ENCODE measurements around the gene CNMD.
"Not testable (repeated sequence)": the region's sequence is repeated elsewhere in the genome, so short reads cannot be mapped to it uniquely, and the experiment has no call there.

The CNMD gene

DNA sequence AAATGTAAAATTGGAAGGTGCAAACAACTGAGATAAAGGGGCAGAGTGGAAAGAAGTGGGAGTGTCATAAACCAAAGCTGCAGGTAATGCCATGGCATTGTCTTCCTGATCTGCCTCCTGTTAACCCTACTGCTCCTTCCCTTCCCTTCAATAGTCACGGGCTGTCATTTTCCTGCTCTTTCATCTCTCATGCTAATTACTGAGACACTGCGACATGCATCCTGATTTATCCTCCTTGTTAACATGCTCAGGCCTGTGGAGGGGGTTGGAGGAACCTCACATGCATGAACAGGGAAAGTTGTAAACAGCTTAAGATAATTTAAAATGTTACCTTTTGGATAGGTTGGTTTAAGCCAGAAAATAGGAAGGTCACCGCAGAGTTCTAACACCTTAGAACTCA is 27.2 kb downstream of the CNMD start:
- Histone ChIP-seq H3K27ac (ENCODE audit: low read length) (no peak overlapping the region), H3K9ac (ENCODE audit: low read length) (no peak overlapping the region), H3K9me3 (ENCODE audit: control insufficient read depth, low read depth, low read length) (no peaks in the 10 kb centered on the region), H3K27me3 (ENCODE audit: control insufficient read depth, insufficient read depth, low read length) (no peaks in the 10 kb centered on the region), H3K4me3 (ENCODE audit: low read length) (no peak overlapping the region), H3K36me3 (ENCODE audit: control insufficient read depth, low read depth, low read length) (peaks cover 24% of the 10 kb centered on the region), H3K4me1 (ENCODE audit: control insufficient read depth, low read depth, low read length) (peaks cover 22% of the 10 kb centered on the region)

DNA sequence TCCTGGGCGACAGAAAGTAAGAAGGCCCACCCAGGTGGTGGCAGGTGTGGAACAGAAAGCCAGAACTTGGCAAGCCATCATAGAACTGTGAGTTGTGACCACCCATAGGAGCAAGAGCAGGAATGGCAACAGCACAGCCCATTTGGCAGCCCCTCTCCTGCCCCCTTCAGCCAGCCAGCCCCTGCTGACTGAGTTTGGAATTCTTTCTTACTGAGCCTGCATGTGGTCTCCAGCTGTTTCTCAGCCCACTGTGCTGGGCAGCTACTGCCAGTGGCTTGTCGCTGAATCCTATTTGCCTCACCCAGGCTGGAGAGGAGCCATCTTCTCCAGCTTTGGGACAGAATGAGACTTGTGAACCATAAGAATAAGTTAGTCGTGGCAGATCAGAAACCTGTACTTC is 28.3 kb downstream of the CNMD start:
- Histone ChIP-seq H3K4me3 (ENCODE audit: low read length) (no peak overlapping the region), H3K36me3 (ENCODE audit: control insufficient read depth, low read depth, low read length) (peaks cover 30% of the 10 kb centered on the region), H3K9ac (ENCODE audit: low read length) (no peak overlapping the region), H3K4me1 (ENCODE audit: control insufficient read depth, low read depth, low read length) (peaks cover 22% of the 10 kb centered on the region), H3K27me3 (ENCODE audit: control insufficient read depth, insufficient read depth, low read length) (no peaks in the 10 kb centered on the region), H3K9me3 (ENCODE audit: control insufficient read depth, low read depth, low read length) (no peaks in the 10 kb centered on the region), H3K27ac (ENCODE audit: low read length) (no peak overlapping the region)

GRCh38 chr13:52708266-52708665 is 31.4 kb downstream of the CNMD start:
- H3K36me3 ChIP-seq (ENCODE audit: control insufficient read depth, low read depth, low read length) = peaks cover 31% of the 10 kb centered on the region
- not testable (repeated sequence) for H3K9ac ChIP-seq (ENCODE audit: low read length); H3K27me3 ChIP-seq (ENCODE audit: control insufficient read depth, insufficient read depth, low read length); H3K27ac ChIP-seq (ENCODE audit: low read length); H3K9me3 ChIP-seq (ENCODE audit: control insufficient read depth, low read depth, low read length); H3K4me3 ChIP-seq (ENCODE audit: low read length)
- peaks cover 29% of the 10 kb centered on the region for H3K4me1 ChIP-seq (ENCODE audit: control insufficient read depth, low read depth, low read length)

- H3K9me3 ChIP-seq (ENCODE audit: control insufficient read depth, low read depth, low read length) = no peaks in the 10 kb centered on the region
These were observed 32.2 kb downstream of the CNMD start for GRCh38 chr13:52707375-52707774.

GRCh38 chr13:52706081-52706480 is 33.5 kb downstream of the CNMD start:
- Histone ChIP-seq H3K27me3 (ENCODE audit: control insufficient read depth, insufficient read depth, low read length) (no peaks in the 10 kb centered on the region), H3K36me3 (ENCODE audit: control insufficient read depth, low read depth, low read length) (peaks cover 20% of the 10 kb centered on the region), H3K27ac (ENCODE audit: low read length) (no peak overlapping the region), H3K9me3 (ENCODE audit: control insufficient read depth, low read depth, low read length) (no peaks in the 10 kb centered on the region), H3K9ac (ENCODE audit: low read length) (no peak overlapping the region), H3K4me1 (ENCODE audit: control insufficient read depth, low read depth, low read length) (peaks cover 9% of the 10 kb centered on the region), H3K4me3 (ENCODE audit: low read length) (no peak overlapping the region)

More at GRCh38 chr13:52707375-52707774, 32.2 kb downstream of the CNMD start:
- Histone ChIP-seq H3K4me1 (ENCODE audit: control insufficient read depth, low read depth, low read length) (peaks cover 22% of the 10 kb centered on the region), H3K9ac (ENCODE audit: low read length) (no peak overlapping the region), H3K27me3 (ENCODE audit: control insufficient read depth, insufficient read depth, low read length) (no peaks in the 10 kb centered on the region), H3K36me3 (ENCODE audit: control insufficient read depth, low read depth, low read length) (peaks cover 26% of the 10 kb centered on the region), H3K27ac (ENCODE audit: low read length) (no peak overlapping the region), H3K4me3 (ENCODE audit: low read length) (no peak overlapping the region)

GRCh38 chr13:52703482-52703881 is 36.1 kb downstream of the CNMD start:
- no peaks in the 10 kb centered on the region for H3K9me3 ChIP-seq (ENCODE audit: control insufficient read depth, low read depth, low read length)
- no peaks in the 10 kb centered on the region for H3K27me3 ChIP-seq (ENCODE audit: control insufficient read depth, insufficient read depth, low read length)
- H3K9ac ChIP-seq (ENCODE audit: low read length) = no peak overlapping the region
- H3K36me3 ChIP-seq (ENCODE audit: control insufficient read depth, low read depth, low read length) = peaks cover 10% of the 10 kb centered on the region
- peaks cover 9% of the 10 kb centered on the region for H3K4me1 ChIP-seq (ENCODE audit: control insufficient read depth, low read depth, low read length)
- no peak overlapping the region for H3K27ac ChIP-seq (ENCODE audit: low read length)
- no peak overlapping the region for H3K4me3 ChIP-seq (ENCODE audit: low read length)

GRCh38 chr13:52701728-52702465 is 37.7 kb downstream of the CNMD start:
- H3K9me3 ChIP-seq (ENCODE audit: control insufficient read depth, low read depth, low read length) = no peaks in the 10 kb centered on the region
- H3K4me3 ChIP-seq (ENCODE audit: low read length) = no peak overlapping the region
- no peaks in the 10 kb centered on the region for H3K27me3 ChIP-seq (ENCODE audit: control insufficient read depth, insufficient read depth, low read length)
- peaks cover 4% of the 10 kb centered on the region for H3K36me3 ChIP-seq (ENCODE audit: control insufficient read depth, low read depth, low read length)
- peaks cover 9% of the 10 kb centered on the region for H3K4me1 ChIP-seq (ENCODE audit: control insufficient read depth, low read depth, low read length)
- H3K9ac ChIP-seq (ENCODE audit: low read length) = no peak overlapping the region
- no peak overlapping the region for H3K27ac ChIP-seq (ENCODE audit: low read length)

DNA sequence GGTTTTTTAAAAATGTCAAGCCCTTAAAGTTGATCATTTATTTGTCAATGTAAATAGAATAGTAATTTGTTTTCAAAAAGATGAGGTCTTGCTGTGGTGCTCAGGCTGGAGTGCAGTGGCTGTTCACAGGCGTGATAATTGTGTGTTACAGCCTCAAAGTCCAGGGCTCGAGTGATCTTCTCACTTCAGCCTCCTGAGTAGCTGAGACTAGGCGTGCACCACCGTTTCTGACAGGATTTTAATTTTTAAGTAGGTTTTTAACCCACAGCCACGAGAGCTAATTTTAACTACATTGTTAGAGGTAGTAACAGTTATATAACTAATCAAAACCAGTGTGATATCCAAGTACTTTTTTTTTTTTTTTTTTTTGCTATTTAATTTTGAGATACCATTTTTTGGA is 43.1 kb downstream of the CNMD start:
- H3K9me3 ChIP-seq (ENCODE audit: control insufficient read depth, low read depth, low read length) = no peaks in the 10 kb centered on the region
- H3K9ac ChIP-seq (ENCODE audit: low read length) = no peak overlapping the region
- H3K4me1 ChIP-seq (ENCODE audit: control insufficient read depth, low read depth, low read length) = no peaks in the 10 kb centered on the region
- no peak overlapping the region for H3K4me3 ChIP-seq (ENCODE audit: low read length)
- H3K36me3 ChIP-seq (ENCODE audit: control insufficient read depth, low read depth, low read length) = peaks cover under 1% of the 10 kb centered on the region
- H3K27ac ChIP-seq (ENCODE audit: low read length) = no peak overlapping the region
- H3K27me3 ChIP-seq (ENCODE audit: control insufficient read depth, insufficient read depth, low read length) = no peaks in the 10 kb centered on the region

- no peaks in the 10 kb centered on the region for H3K9me3 ChIP-seq (ENCODE audit: control insufficient read depth, low read depth, low read length)
These were observed 43.8 kb downstream of the CNMD start for GRCh38 chr13:52695856-52696255.

DNA sequence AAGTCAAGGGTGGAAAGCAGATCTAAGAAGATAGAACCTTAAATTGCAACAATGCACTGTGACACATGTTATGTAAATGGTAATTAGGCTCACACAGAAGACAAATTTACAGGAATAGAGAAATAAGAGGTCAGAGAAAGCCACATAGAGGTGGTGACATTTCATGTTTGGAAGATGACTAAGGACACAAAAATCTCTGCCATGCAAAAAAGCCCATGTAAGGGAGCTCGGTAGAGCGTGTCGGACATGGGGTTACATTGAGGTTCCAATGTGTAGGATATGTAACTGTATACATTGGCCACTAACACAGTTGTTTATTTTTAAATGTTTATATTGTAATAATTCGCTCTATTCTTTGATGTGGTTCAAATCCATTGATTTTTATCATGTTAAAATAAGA is 53.2 kb downstream of the CNMD start:
- H3K9me3 ChIP-seq (ENCODE audit: control insufficient read depth, low read depth, low read length) = no peaks in the 10 kb centered on the region
- no peaks in the 10 kb centered on the region for H3K27me3 ChIP-seq (ENCODE audit: control insufficient read depth, insufficient read depth, low read length)
- H3K4me1 ChIP-seq (ENCODE audit: control insufficient read depth, low read depth, low read length) = no peaks in the 10 kb centered on the region
- H3K4me3 ChIP-seq (ENCODE audit: low read length) = no peak overlapping the region
- H3K36me3 ChIP-seq (ENCODE audit: control insufficient read depth, low read depth, low read length) = peaks cover 30% of the 10 kb centered on the region
- H3K9ac ChIP-seq (ENCODE audit: low read length) = no peak overlapping the region
- H3K27ac ChIP-seq (ENCODE audit: low read length) = no peak overlapping the region

More at GRCh38 chr13:52695856-52696255, 43.8 kb downstream of the CNMD start:
- Histone ChIP-seq H3K9ac (ENCODE audit: low read length) (no peak overlapping the region), H3K36me3 (ENCODE audit: control insufficient read depth, low read depth, low read length) (peaks cover 3% of the 10 kb centered on the region), H3K27me3 (ENCODE audit: control insufficient read depth, insufficient read depth, low read length) (no peaks in the 10 kb centered on the region), H3K4me3 (ENCODE audit: low read length) (no peak overlapping the region), H3K27ac (ENCODE audit: low read length) (no peak overlapping the region), H3K4me1 (ENCODE audit: control insufficient read depth, low read depth, low read length) (no peaks in the 10 kb centered on the region)

DNA sequence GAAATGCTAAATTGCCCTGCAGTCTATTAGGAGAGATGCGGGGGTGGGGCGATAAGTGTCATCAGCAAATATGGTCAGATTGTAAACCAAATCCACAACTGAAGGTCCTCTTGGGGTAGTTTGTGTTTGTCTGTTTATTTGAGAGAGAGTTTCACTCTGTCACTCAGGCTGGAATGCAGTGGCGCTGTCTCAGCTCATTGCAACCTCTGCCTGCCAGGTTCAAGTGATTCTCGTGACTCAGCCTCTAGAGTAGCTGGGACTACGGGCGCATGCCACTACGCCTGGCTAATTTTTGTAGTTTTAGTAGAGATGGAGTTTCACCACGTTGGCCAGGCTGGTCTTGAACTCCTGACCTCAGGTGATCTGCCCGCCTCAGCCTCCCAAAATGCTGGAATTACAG is 53.8 kb downstream of the CNMD start:
- H3K9ac ChIP-seq (ENCODE audit: low read length); H3K9me3 ChIP-seq (ENCODE audit: control insufficient read depth, low read depth, low read length); H3K27ac ChIP-seq (ENCODE audit: low read length); H3K4me1 ChIP-seq (ENCODE audit: control insufficient read depth, low read depth, low read length); H3K4me3 ChIP-seq (ENCODE audit: low read length); H3K27me3 ChIP-seq (ENCODE audit: control insufficient read depth, insufficient read depth, low read length): not testable (repeated sequence)
- H3K36me3 ChIP-seq (ENCODE audit: control insufficient read depth, low read depth, low read length) = peaks cover 33% of the 10 kb centered on the region

DNA sequence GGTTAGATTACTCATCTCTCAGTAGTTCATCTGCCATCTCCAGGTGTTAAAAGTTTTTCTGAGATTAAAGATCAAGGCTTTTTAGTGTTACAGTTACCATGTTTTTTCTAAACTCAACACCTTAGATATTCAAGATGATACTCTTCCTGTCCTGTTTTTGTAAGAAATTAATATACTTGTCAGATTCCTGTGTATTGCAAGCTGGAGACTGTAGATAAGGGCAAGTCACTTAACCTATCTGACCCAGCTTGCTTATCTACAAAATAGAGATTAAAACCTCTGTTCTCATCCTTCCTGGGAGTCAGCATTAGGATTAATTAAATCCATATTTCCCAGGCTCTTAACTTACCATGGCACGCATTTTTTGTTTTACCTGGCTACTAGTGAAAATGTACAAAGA is 61.8 kb downstream of the CNMD start:
- no peak overlapping the region for H3K27ac ChIP-seq (ENCODE audit: low read length)
- H3K4me1 ChIP-seq (ENCODE audit: control insufficient read depth, low read depth, low read length) = no peaks in the 10 kb centered on the region
- H3K36me3 ChIP-seq (ENCODE audit: control insufficient read depth, low read depth, low read length) = peaks cover 63% of the 10 kb centered on the region
- H3K4me3 ChIP-seq (ENCODE audit: low read length) = no peak overlapping the region
- H3K27me3 ChIP-seq (ENCODE audit: control insufficient read depth, insufficient read depth, low read length) = no peaks in the 10 kb centered on the region
- no peaks in the 10 kb centered on the region for H3K9me3 ChIP-seq (ENCODE audit: control insufficient read depth, low read depth, low read length)
- H3K9ac ChIP-seq (ENCODE audit: low read length) = no peak overlapping the region

All from iPS-18a (cell line).